Spinal cord (tissue), 10 donors: ENCODE data around the gene GIT2. TPM values are rescaled to one million over a fixed set of nuclear protein-coding genes. Genes with fewer than 3 reads are reported as not detected.

Source experiments
- DNase-seq, 6 donors: peaks; one replicate each; pipeline versions ENCODE4 v3.0.0 to v3.0.0-alpha.2; 2013 to 2015; ENCODE audit warnings: low spot score in 6 of 6, low read depth in 4 of 6
- H3K27ac ChIP-seq: one replicate; pipeline ENCODE4 v1.5.1; 2013; ENCODE audit warnings: low read depth, low read length, control low read depth
- H3K27me3 ChIP-seq: one replicate; pipeline ENCODE4 v1.6.1; 2013; ENCODE audit warnings: low read length; ENCODE audit not compliant: control insufficient read depth, insufficient read depth
- H3K36me3 ChIP-seq: one replicate; pipeline ENCODE4 v1.6.1; 2013; ENCODE audit warnings: low read length; ENCODE audit not compliant: control insufficient read depth, insufficient read depth
- H3K4me1 ChIP-seq: one replicate; pipeline ENCODE4 v1.6.1; 2013; ENCODE audit warnings: low read length; ENCODE audit not compliant: control insufficient read depth, insufficient read depth
- H3K4me3 ChIP-seq: one replicate; pipeline ENCODE4 v1.5.1; 2013; ENCODE audit warnings: low read depth, low read length, control low read depth
- H3K9me3 ChIP-seq: one replicate; pipeline ENCODE4 v1.6.1; 2013; ENCODE audit warnings: low read length; ENCODE audit not compliant: control insufficient read depth, insufficient read depth
- WGBS: methylation state at CpG from one replicate; pipeline ENCODE4 v1.1.5; 2013; ENCODE audit warnings: missing lambda C conversion rate; ENCODE audit not compliant: insufficient coverage; 5-methylcytosine and 5-hydroxymethylcytosine counted together
- long read RNA-seq, 4 donors: transcript quantifications; one replicate each; lab custom pipeline, GENCODE V29; 2026
- polyA plus RNA-seq, 2 donors: library from polyadenylated mRNA; unstranded; fragments of 120-200 nt; gene quantifications; one replicate each; pipeline ENCODE4 v1.2.1, GENCODE V29; 2013; ENCODE audit not compliant: insufficient read length in 2 of 2
- total RNA-seq, 2 donors: library from RNA; depleted of rRNA in 1 of 2; stranded (reverse); fragments of 120-200 nt in 1 of 2; fragments of >200 nt in 1 of 2; gene quantifications; one replicate each; pipeline versions ENCODE4 v1.2.3 to v1.2.4, GENCODE V29; 2013 to 2014
- donor health status: healthy.

Gene GIT2, protein sequence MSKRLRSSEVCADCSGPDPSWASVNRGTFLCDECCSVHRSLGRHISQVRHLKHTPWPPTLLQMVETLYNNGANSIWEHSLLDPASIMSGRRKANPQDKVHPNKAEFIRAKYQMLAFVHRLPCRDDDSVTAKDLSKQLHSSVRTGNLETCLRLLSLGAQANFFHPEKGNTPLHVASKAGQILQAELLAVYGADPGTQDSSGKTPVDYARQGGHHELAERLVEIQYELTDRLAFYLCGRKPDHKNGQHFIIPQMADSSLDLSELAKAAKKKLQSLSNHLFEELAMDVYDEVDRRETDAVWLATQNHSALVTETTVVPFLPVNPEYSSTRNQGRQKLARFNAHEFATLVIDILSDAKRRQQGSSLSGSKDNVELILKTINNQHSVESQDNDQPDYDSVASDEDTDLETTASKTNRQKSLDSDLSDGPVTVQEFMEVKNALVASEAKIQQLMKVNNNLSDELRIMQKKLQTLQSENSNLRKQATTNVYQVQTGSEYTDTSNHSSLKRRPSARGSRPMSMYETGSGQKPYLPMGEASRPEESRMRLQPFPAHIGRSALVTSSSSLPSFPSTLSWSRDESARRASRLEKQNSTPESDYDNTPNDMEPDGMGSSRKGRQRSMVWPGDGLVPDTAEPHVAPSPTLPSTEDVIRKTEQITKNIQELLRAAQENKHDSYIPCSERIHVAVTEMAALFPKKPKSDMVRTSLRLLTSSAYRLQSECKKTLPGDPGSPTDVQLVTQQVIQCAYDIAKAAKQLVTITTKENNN
- total RNA-seq (10 to 100 TPM; 45.5 to 49.8 TPM), polyA plus RNA-seq (10 to 100 TPM; 41.5 to 52.8 TPM)
- long read RNA-seq, donor 1, full-length matches to known transcripts = 11 of 11 reads
- long read RNA-seq, donor 1, partial matches to known transcripts = 0 of 11 reads
- long read RNA-seq, donor 1, other reads (novel, unspliced or antisense) = 0 of 11 reads
- long read RNA-seq, donor 2 = 0 reads
- long read RNA-seq, donor 3, full-length matches to known transcripts = 1 of 1 reads
- long read RNA-seq, donor 3, partial matches to known transcripts = 0 of 1 reads
- long read RNA-seq, donor 3, other reads (novel, unspliced or antisense) = 0 of 1 reads
- long read RNA-seq, donor 4, partial matches to known transcripts = 0 of 1 reads
- long read RNA-seq, donor 4, other reads (novel, unspliced or antisense) = 0 of 1 reads

GRCh38 chr12:109995686-109996482 is at the start of gene GIT2:
Gene GIT2, minus strand, starts transcription at chr12:109996368. Its CDS starts 144 bp downstream, at chr12:109996224.
- Histone ChIP-seq H3K9me3 (no peaks in the 10 kb centered on the region), H3K36me3 (peaks cover 10% of the 10 kb centered on the region), H3K27ac (peak within 1 kb of the TSS; percentile 61), H3K4me3 (peak within 1 kb of the TSS; percentile 80), H3K4me1 (peaks cover 13% of the 10 kb centered on the region), H3K27me3 (no peaks in the 10 kb centered on the region)
- DNase-seq = peak; percentile 85 to 98 (median 88)
- under 1% methylated on average over 65 of the region's 65 CpGs for WGBS

DNA sequence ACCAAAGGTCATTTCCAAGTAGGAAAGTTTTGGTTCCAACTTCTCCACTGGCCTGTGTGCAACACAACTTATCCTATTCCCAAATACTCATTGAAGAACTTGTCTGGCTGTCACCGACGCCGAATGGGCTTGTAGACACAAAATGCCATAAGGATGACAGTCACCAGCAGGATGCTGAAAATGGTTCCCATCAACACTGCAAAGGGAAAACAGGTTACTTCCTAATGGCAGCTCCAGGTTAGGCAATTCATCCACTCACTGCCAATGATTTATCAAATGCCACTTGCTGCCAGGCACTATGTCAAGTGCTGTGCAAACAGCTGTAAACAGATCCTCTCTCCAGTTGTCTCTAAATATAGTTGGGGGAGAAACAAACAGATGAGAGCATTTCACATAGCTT is 46.1 kb upstream of the GIT2 start:
- 98% methylated on average over 3 of the region's 3 CpGs for WGBS
- DNase-seq = no peak
- Histone ChIP-seq H3K27me3 (no peaks in the 10 kb centered on the region), H3K36me3 (peaks cover 27% of the 10 kb centered on the region), H3K4me1 (peaks cover 17% of the 10 kb centered on the region), H3K9me3 (no peaks in the 10 kb centered on the region), H3K4me3 (no peak overlapping the region), H3K27ac (no peak overlapping the region)

- no peak for DNase-seq
- no peaks in the 10 kb centered on the region for H3K27me3 ChIP-seq
- no peaks in the 10 kb centered on the region for H3K9me3 ChIP-seq
- WGBS = no CpG with 5 or more reads among the region's 5 CpGs
- H3K36me3 ChIP-seq = peaks cover 45% of the 10 kb centered on the region
- H3K4me1 ChIP-seq = peaks cover 14% of the 10 kb centered on the region
- no peak overlapping the region for H3K27ac ChIP-seq
- H3K4me3 ChIP-seq = no peak overlapping the region
Observed at GRCh38 chr12:110039085-110039807, 43.1 kb upstream of the GIT2 start.

DNA sequence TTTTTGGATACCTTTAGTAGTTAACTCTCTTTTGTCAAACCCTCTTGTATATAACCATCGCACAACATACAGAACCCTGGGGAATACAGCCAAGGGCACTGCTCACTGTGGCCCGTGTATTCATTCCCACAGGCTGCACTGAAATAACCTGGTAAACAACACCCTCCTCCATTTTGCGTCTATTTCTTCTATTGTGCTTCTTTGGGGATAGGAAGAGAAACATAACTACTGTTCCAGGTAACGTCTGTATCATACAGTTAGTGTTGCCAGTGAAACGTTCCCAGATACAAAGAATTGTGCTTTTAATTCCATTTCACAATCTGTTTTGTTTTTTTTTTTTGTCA is 42.5 kb upstream of the GIT2 start:
- Histone ChIP-seq H3K27ac (no peak overlapping the region), H3K4me1 (peaks cover 14% of the 10 kb centered on the region), H3K9me3 (no peaks in the 10 kb centered on the region), H3K4me3 (no peak overlapping the region), H3K27me3 (no peaks in the 10 kb centered on the region), H3K36me3 (peaks cover 44% of the 10 kb centered on the region)
- WGBS = 71% methylated on average over 1 of the region's 5 CpGs
- DNase-seq = no peak

DNA sequence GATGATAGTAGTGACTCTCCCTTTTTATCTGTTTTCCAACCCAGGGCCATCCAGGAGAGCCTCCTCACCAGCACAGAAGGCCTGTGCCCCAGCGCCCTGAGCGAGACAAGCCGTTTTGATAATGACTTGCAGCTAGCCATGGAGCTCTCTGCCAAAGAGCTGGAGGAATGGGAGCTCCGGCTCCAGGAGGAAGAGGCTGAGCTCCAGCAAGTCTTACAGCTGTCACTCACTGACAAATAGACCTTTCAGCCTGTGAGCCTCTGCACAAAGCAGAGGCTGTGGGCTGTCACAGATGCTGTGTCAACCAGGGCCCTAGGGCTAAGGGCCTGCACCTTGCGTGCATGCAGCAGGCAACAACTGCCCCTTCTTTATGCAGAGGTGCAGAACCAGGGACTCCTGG is 41.1 kb upstream of the GIT2 start:
- H3K27ac ChIP-seq = no peak overlapping the region
- WGBS = 76% methylated on average over 5 of the region's 5 CpGs
- DNase-seq = peak in 1 of 6 donors; percentile 38

GRCh38 chr12:110035534-110036104 is 39.5 kb upstream of the GIT2 start:
- H3K4me3 ChIP-seq = no peak overlapping the region
- no peak for DNase-seq
- no peaks in the 10 kb centered on the region for H3K27me3 ChIP-seq
- no peaks in the 10 kb centered on the region for H3K9me3 ChIP-seq
- peaks cover 6% of the 10 kb centered on the region for H3K4me1 ChIP-seq
- 95% methylated on average over 6 of the region's 7 CpGs for WGBS
- peaks cover 35% of the 10 kb centered on the region for H3K36me3 ChIP-seq
- no peak overlapping the region for H3K27ac ChIP-seq

More for the DNA sequence above, 41.1 kb upstream of the GIT2 start:
- no peak overlapping the region for H3K4me3 ChIP-seq
- H3K4me1 ChIP-seq = peaks cover 6% of the 10 kb centered on the region
- H3K9me3 ChIP-seq = no peaks in the 10 kb centered on the region
- H3K36me3 ChIP-seq = peaks cover 35% of the 10 kb centered on the region
- no peaks in the 10 kb centered on the region for H3K27me3 ChIP-seq

DNA sequence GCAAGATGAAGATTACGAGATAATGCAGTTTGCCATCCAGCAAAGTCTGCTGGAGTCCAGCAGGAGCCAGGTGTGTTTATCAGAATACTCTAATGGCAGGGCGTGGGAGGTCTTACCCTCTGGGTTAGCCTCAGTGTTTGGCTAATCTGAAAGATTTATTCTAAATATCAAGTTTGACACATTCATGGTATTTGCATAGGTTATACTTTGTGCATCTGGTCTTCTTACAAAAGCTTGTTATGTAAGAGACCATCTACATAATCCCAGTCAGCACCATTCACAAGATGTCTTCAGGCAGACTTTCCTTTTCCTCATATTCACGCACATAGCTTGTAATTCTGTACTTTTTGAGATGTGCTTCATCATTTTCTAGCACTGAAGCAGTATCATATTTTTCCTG is 37.7 kb upstream of the GIT2 start:
- Histone ChIP-seq H3K4me3 (no peak overlapping the region), H3K9me3 (no peaks in the 10 kb centered on the region), H3K27me3 (no peaks in the 10 kb centered on the region), H3K4me1 (peaks cover 6% of the 10 kb centered on the region), H3K27ac (no peak overlapping the region), H3K36me3 (peaks cover 38% of the 10 kb centered on the region)
- DNase-seq = no peak
- 88% methylated on average over 1 of the region's 3 CpGs for WGBS

GRCh38 chr12:110029290-110029815 is 33.2 kb upstream of the GIT2 start:
- Histone ChIP-seq H3K27ac (no peak overlapping the region), H3K4me1 (peaks cover 8% of the 10 kb centered on the region), H3K9me3 (no peaks in the 10 kb centered on the region), H3K27me3 (no peaks in the 10 kb centered on the region), H3K4me3 (no peak overlapping the region), H3K36me3 (peaks cover 31% of the 10 kb centered on the region)
- 100% methylated on average over 2 of the region's 2 CpGs for WGBS
- DNase-seq = no peak
